ENCODE data around the gene FAM120B. TPM values are rescaled to one million over a fixed set of nuclear protein-coding genes. Genes with fewer than 3 reads are reported as not detected.
"Not testable (repeated sequence)": the region's sequence is repeated elsewhere in the genome, so short reads cannot be mapped to it uniquely, and the experiment has no call there.

The FAM120B gene
- 10 to 100 TPM; 13.8 to 14.3 (median 14.3) TPM for total RNA-seq

GRCh38 chr6:170306324-170307079 is at the start of gene FAM120B:
TSS of gene FAM120B (plus strand) at chr6:170306758. CDS start at chr6:170317391, 10,633 bp downstream.
- DNase-seq (peak; percentile 94), ATAC-seq (peak; percentile 96 to 98)
- Mint-ChIP-seq H3K36me3 (ENCODE audit: insufficient read depth) (peaks cover 12% of the 10 kb centered on the region), H3K4me1 (ENCODE audit: low read depth) (peaks cover 43% of the 10 kb centered on the region), H3K4me3 (peak within 1 kb of the TSS; percentile 99), H3K27me3 (ENCODE audit: low read depth) (peaks cover 12% of the 10 kb centered on the region), H3K9me3 (peaks cover 4% of the 10 kb centered on the region)

- no peak for ATAC-seq
- Mint-ChIP-seq H3K27me3 (ENCODE audit: low read depth) (peaks cover 4% of the 10 kb centered on the region), H3K4me3 (no peak overlapping the region), H3K9me3 (no peaks in the 10 kb centered on the region), H3K36me3 (ENCODE audit: insufficient read depth) (no peaks in the 10 kb centered on the region), H3K4me1 (ENCODE audit: low read depth) (no peaks in the 10 kb centered on the region)
- no peak for DNase-seq
These were observed 49.2 kb upstream of the FAM120B start for GRCh38 chr6:170257376-170257775.

GRCh38 chr6:170258407-170258806 is 48.2 kb upstream of the FAM120B start:
- ATAC-seq (no peak), DNase-seq (no peak)
- H3K9me3 Mint-ChIP-seq, result no peaks in the 10 kb centered on the region
- no peaks in the 10 kb centered on the region for H3K4me1 Mint-ChIP-seq (ENCODE audit: low read depth)
- peaks cover 8% of the 10 kb centered on the region for H3K27me3 Mint-ChIP-seq (ENCODE audit: low read depth)
- no peaks in the 10 kb centered on the region for H3K36me3 Mint-ChIP-seq (ENCODE audit: insufficient read depth)
- H3K4me3 Mint-ChIP-seq, result no peak overlapping the region

- peaks cover 6% of the 10 kb centered on the region for H3K27me3 Mint-ChIP-seq (ENCODE audit: low read depth)
- H3K36me3 Mint-ChIP-seq (ENCODE audit: insufficient read depth), result no peaks in the 10 kb centered on the region
- no peak overlapping the region for H3K4me3 Mint-ChIP-seq
- no peaks in the 10 kb centered on the region for H3K4me1 Mint-ChIP-seq (ENCODE audit: low read depth)
- no peaks in the 10 kb centered on the region for H3K9me3 Mint-ChIP-seq
- ATAC-seq (no peak), DNase-seq (no peak)
These were observed 47.3 kb upstream of the FAM120B start for GRCh38 chr6:170259278-170259677.

- peaks cover 6% of the 10 kb centered on the region for H3K27me3 Mint-ChIP-seq (ENCODE audit: low read depth)
- no peak for ATAC-seq
These were observed 45.9 kb upstream of the FAM120B start for GRCh38 chr6:170260686-170261085.

GRCh38 chr6:170261643-170262488 is 44.7 kb upstream of the FAM120B start:
- no peak for ATAC-seq
- no peaks in the 10 kb centered on the region for H3K36me3 Mint-ChIP-seq (ENCODE audit: insufficient read depth)
- DNase-seq, result no peak
- no peaks in the 10 kb centered on the region for H3K9me3 Mint-ChIP-seq
- H3K4me1 Mint-ChIP-seq (ENCODE audit: low read depth), result no peaks in the 10 kb centered on the region
- H3K27me3 Mint-ChIP-seq (ENCODE audit: low read depth), result peaks cover 9% of the 10 kb centered on the region
- no peak overlapping the region for H3K4me3 Mint-ChIP-seq

More at GRCh38 chr6:170260686-170261085, 45.9 kb upstream of the FAM120B start:
- Mint-ChIP-seq H3K9me3 (no peaks in the 10 kb centered on the region), H3K4me1 (ENCODE audit: low read depth) (no peaks in the 10 kb centered on the region), H3K36me3 (ENCODE audit: insufficient read depth) (no peaks in the 10 kb centered on the region), H3K4me3 (no peak overlapping the region)
- DNase-seq, result no peak

GRCh38 chr6:170262489-170263088 is 44.0 kb upstream of the FAM120B start:
- DNase-seq (no peak), ATAC-seq (no peak)
- Mint-ChIP-seq H3K4me1 (ENCODE audit: low read depth) (no peaks in the 10 kb centered on the region), H3K27me3 (ENCODE audit: low read depth) (peaks cover 10% of the 10 kb centered on the region), H3K4me3 (no peak overlapping the region), H3K36me3 (ENCODE audit: insufficient read depth) (no peaks in the 10 kb centered on the region), H3K9me3 (no peaks in the 10 kb centered on the region)

GRCh38 chr6:170263410-170263809 is 43.1 kb upstream of the FAM120B start:
- ATAC-seq (no peak), DNase-seq (no peak)
- no peak overlapping the region for H3K4me3 Mint-ChIP-seq
- H3K27me3 Mint-ChIP-seq (ENCODE audit: low read depth), result peaks cover 15% of the 10 kb centered on the region
- no peaks in the 10 kb centered on the region for H3K36me3 Mint-ChIP-seq (ENCODE audit: insufficient read depth)
- H3K9me3 Mint-ChIP-seq, result no peaks in the 10 kb centered on the region
- no peaks in the 10 kb centered on the region for H3K4me1 Mint-ChIP-seq (ENCODE audit: low read depth)

- H3K9me3 Mint-ChIP-seq, result no peaks in the 10 kb centered on the region
These were observed 42.5 kb upstream of the FAM120B start for GRCh38 chr6:170264086-170264485.

GRCh38 chr6:170264644-170265043 is 41.9 kb upstream of the FAM120B start:
- not testable (repeated sequence) for H3K36me3 Mint-ChIP-seq (ENCODE audit: insufficient read depth); H3K9me3 Mint-ChIP-seq; DNase-seq; H3K4me3 Mint-ChIP-seq; H3K4me1 Mint-ChIP-seq (ENCODE audit: low read depth); ATAC-seq
- peaks cover 19% of the 10 kb centered on the region for H3K27me3 Mint-ChIP-seq (ENCODE audit: low read depth)

More at GRCh38 chr6:170264086-170264485, 42.5 kb upstream of the FAM120B start:
- H3K36me3 Mint-ChIP-seq (ENCODE audit: insufficient read depth), result no peaks in the 10 kb centered on the region
- no peak overlapping the region for H3K4me3 Mint-ChIP-seq
- ATAC-seq (no peak), DNase-seq (no peak)
- H3K27me3 Mint-ChIP-seq (ENCODE audit: low read depth), result peaks cover 15% of the 10 kb centered on the region
- no peaks in the 10 kb centered on the region for H3K4me1 Mint-ChIP-seq (ENCODE audit: low read depth)

- no peak overlapping the region for H3K4me3 Mint-ChIP-seq
- DNase-seq (no peak), ATAC-seq (no peak)
- no peaks in the 10 kb centered on the region for H3K4me1 Mint-ChIP-seq (ENCODE audit: low read depth)
- H3K9me3 Mint-ChIP-seq, result no peaks in the 10 kb centered on the region
- H3K36me3 Mint-ChIP-seq (ENCODE audit: insufficient read depth), result no peaks in the 10 kb centered on the region
- peaks cover 19% of the 10 kb centered on the region for H3K27me3 Mint-ChIP-seq (ENCODE audit: low read depth)
These were observed 40.9 kb upstream of the FAM120B start for GRCh38 chr6:170265655-170266054.

- Mint-ChIP-seq H3K4me1 (ENCODE audit: low read depth) (peaks cover under 1% of the 10 kb centered on the region), H3K9me3 (no peaks in the 10 kb centered on the region), H3K27me3 (ENCODE audit: low read depth) (peaks cover 19% of the 10 kb centered on the region), H3K36me3 (ENCODE audit: insufficient read depth) (no peaks in the 10 kb centered on the region), H3K4me3 (no peak overlapping the region)
- DNase-seq, result no peak
- no peak for ATAC-seq
These were observed 40.3 kb upstream of the FAM120B start for GRCh38 chr6:170266061-170266825.

GRCh38 chr6:170267688-170268087 is 38.9 kb upstream of the FAM120B start:
- H3K27me3 Mint-ChIP-seq (ENCODE audit: low read depth), result peaks cover 19% of the 10 kb centered on the region
- H3K4me3 Mint-ChIP-seq, result no peak overlapping the region

More at GRCh38 chr6:170267688-170268087, 38.9 kb upstream of the FAM120B start:
- no peak for ATAC-seq
- Mint-ChIP-seq H3K36me3 (ENCODE audit: insufficient read depth) (no peaks in the 10 kb centered on the region), H3K9me3 (no peaks in the 10 kb centered on the region), H3K4me1 (ENCODE audit: low read depth) (peaks cover 14% of the 10 kb centered on the region)
- DNase-seq, result no peak

Data from activated T-cell treated with anti-CD3 and anti-CD28 coated beads, Interleukin-2, amount 50 U/mL, for 4 hours (primary cell).